Measurements from ENCODE around the gene INO80.

Gene INO80

DNA sequence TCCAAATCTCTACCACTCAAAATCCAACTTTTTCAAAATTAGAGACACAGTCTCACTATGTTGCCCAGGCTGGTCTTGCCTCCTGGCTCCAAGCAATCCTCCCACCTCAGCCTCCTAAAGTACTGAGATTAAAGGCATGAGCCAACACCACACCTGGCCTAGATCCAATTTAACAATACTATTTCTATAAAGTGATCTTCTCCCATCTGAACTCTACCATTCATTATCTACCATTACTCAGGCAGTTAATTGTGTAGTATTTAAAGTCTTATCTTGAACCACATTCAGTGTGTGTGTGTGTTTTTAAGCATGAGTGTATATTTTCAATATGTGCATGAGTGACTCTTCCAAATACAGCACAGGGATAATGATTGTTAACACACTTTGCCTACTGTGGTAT lies 77.0 kb downstream of the INO80 start:
- no peak for DNase-seq

GRCh38 chr15:41032079-41032328 lies 84.1 kb downstream of the INO80 start:
- no peak for DNase-seq

DNA sequence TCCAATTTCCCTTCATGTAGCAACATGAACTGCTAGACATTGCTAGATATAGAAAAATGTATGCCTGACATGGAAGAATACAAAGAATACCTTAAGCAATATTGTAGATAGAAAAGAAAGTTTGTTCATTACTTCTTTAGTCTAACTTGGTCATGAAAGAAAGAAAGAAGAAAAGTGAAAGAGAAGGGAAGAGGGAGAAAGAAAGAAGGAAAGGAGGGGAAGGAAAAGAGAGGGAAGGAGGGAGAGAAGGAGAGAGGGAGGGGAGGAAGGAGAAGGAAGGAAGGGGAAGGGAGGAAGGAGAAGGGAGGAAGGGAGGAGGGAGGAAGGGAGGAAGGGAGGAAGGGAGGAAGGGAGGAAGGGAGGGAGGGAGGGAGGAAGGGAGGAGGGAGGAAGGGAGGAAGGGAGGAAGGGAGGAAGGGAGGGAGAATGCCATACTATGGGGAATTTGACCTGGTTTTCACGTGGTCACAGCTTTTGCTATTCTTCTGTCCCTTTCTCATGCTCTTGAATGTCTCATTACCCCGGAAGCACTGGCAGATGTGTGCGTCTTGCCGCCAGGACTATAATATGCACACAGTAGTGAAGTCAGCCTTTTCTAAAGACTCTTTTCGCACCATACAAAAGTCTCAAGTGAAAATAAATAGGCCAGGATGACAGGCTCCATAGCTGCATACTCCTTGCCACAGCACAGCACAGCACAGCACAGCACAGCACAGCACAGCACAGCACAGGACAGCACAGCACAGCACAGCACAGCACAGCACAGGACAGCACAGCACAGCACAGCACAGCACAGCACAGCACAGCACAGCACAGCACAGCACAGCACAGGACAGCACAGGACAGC lies 84.6 kb downstream of the INO80 start:
- no peak for DNase-seq

DNA sequence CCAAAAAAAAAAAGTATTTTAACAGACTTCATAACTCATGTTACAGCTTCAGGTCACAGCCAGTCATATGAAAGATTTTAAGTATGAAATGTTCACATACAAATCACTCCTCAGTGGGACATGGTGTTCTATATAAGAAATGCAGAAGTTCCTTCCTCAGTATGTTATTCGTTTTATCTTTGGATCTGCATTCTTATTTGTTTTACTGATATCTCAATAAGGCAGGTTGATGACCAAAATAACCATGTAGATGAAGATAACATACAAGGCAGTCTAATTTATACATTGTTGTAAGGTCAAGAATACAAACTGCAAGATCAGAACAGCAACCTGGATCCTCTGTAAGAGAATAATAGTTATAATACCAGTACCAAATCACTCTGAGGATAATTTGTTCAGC lies 87.2 kb downstream of the INO80 start:
- DNase-seq: no peak

- no peak for DNase-seq
These were observed 90.7 kb downstream of the INO80 start for GRCh38 chr15:41025393-41025792.

- no peak for DNase-seq
These were observed 91.2 kb downstream of the INO80 start for GRCh38 chr15:41024885-41025284.

- DNase-seq: no peak
These were observed 91.9 kb downstream of the INO80 start for GRCh38 chr15:41024131-41024530.

DNA sequence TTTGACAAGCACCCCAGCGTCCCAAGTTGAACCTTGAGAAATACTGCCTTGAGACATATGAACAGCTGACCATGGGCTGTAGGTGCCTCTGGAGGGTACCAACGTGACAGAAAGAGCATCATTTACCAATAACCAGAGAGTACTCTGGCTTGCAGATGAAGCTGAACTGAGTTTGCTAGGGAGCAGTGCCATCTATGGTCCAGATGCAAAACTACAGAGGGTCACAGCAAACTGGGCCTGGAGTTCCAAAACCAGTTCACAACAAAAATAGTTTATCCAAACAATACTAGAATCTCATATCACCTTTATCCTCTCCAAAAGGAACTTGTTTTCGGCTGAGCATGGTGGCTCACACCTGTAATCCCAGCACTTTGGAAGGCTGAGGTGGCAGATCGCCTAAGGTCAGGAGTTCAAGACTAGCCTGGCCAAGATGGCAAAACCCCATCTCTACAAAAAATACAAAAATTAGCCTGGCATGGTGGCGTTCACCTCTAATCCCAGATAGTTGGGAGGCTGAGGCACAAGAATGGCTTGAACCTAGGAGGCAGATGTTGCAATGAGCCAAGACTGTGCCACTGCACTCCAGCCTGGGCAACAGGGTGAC lies 93.5 kb downstream of the INO80 start:
- peak; percentile 60 for DNase-seq

- DNase-seq: no peak
These were observed 95.3 kb downstream of the INO80 start for GRCh38 chr15:41020829-41021228.

- DNase-seq: no peak
These were observed 95.8 kb downstream of the INO80 start for GRCh38 chr15:41020311-41020710.

GRCh38 chr15:41019174-41019573 lies 96.9 kb downstream of the INO80 start:
- DNase-seq: no peak

DNA sequence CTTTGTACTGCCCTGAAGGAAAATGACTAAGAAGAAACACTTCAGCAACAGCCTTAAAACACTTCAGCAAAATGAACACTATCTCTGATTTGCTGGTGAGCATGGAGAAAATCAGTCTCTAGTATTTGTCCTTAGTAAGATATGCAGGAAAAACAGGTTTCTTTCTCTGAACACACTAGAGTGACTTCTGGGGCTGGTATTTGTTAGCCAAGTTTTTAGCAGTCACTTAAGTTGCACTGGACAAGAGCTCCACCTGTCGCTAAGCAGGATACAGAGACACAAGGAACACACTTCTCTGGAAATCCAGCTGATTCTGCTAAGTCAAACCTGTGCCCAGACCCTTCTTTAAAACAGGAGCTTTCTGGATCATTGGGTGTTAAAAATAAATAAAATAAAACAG lies 97.5 kb downstream of the INO80 start:
- peak; percentile 28 for DNase-seq

DNA sequence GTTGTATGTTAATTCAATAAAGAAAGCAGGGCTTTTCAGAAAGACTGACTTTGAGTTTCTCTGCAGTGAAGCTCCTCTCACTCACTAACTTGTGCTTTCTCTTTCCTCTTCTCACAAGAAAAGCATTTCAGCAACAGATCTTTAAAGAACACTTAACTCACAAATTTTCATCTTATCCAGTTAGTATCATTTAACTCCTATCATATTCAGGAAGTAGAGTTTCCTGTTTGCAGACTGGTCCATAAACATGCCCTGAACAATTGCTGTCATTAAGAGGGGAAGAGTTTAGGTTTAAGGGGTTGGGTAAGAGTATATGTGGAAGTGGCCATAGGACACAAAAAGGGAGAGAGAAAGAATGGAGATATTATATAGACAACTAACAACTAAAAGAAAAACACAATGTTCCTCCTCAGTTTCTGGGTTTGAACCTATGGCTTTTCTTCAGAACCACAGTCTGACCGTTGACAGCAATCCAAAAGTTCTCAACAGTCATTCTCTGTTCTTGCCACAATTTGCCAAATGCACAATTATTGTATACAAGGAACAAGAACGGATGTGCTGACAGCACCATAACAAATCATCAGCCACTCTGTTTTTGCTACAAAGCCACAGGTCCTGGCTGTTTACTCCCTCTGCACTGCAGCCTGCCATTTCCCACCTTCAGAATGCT lies 98.9 kb downstream of the INO80 start:
- DNase-seq: peak; percentile 90

DNA sequence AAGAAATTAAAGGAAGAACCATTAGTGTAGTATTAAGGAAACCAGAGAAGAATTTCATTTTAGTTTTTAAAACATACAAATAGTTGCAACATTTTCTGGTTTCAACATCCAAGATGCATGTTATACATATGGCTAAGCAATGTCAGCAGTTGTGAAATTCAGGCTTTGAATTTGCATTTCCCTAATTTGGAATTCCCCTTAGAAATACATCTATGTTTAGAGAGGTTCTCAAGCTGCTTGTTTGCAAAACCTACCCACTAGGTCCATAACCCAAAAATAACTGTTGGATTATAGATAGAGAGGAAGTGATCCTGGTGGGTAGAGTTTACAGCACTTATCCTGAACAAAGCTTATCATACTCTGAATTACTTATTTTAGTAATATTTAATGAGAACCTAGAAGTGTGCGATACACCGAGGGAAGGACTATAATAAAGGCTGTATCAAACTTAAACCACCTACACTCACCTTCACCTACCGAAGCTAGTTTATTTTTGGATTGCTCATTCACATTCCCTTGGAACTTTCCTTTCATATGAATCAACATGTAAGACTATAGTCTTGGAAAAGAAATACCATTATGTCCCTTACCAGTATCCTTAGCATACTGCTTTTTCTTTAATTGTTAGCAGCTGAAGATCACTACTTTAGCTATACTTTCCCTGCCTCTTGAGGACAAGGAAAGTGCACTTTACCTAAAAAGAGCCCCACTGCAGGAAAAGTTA lies 102.2 kb downstream of the INO80 start:
- peak; percentile 98 for DNase-seq

- DNase-seq: no peak
These were observed 104.8 kb downstream of the INO80 start for GRCh38 chr15:41011055-41011815.

- no peak for DNase-seq
These were observed 105.7 kb downstream of the INO80 start for GRCh38 chr15:41010345-41010744.

GRCh38 chr15:41006479-41006878 lies 109.6 kb downstream of the INO80 start:
- DNase-seq: no peak

DNA sequence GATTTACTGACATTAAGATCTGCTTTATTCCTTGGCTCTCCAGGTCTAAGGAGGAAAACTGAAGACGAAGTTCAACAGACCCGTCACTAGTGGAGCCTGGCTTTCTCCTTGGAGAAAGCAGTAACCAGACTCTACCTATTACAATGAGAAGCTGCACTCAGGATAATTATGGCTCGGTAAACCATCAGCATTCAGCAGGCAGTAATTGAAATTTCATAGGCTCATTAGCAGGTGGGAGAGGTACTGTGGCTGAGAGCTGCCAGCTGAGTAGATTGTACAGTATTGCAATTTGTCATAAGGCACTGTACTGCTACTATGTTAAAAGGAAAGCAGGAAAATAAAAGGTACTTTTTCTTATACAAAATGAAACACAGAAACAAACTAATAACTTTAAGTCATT lies 111.6 kb downstream of the INO80 start:
- no peak for DNase-seq

DNA sequence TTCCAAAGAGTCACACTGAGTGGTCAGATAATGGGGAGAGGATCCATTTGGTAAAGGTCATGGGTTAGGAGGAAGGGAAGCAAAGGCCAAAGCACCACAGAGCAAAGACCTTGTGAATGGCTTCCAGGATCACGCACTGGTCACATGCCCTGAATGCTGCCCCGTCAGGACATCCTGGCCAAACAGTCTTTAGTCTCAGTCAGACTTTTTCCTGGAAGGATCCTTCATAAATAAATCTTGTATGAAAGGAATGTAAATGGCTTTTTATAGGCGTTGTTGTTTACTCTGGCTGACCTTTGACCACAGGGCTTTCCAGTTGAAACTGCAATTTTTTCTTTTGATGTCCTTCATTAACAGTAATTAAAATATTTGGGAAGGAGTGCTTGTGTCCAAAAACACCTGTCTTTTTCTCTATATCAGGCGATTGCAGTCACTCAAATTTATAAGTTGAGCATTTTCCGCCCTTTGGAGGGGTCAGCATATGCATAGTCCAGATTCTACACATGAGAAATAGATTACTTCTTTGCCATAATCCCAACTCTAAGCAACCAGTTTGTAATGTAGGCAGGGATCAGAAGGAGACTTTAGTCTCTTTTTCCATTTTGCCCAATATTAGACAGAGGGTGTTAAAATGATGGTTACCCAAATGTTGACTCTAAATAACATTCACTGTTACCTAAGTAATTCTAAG lies 114.4 kb downstream of the INO80 start:
- no peak for DNase-seq

DNA sequence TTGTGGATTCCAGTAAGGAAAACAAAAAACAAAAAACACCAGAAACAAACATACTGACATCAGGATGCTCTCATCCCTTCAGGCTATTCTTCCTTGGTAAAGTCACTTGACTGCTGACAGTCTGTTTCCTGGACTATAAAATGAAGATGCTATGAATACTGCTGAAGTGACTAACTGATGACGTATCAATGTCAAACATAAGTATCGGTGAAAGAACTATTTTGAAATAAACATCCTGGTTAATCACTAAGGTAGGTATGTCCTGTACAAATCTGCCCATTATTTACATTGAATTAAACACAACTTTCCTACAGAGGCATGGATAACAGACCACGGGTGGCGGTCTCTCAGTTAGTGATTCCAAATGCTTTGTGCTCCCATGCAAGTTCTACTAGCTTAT lies 116.9 kb downstream of the INO80 start:
- DNase-seq: no peak

DNA sequence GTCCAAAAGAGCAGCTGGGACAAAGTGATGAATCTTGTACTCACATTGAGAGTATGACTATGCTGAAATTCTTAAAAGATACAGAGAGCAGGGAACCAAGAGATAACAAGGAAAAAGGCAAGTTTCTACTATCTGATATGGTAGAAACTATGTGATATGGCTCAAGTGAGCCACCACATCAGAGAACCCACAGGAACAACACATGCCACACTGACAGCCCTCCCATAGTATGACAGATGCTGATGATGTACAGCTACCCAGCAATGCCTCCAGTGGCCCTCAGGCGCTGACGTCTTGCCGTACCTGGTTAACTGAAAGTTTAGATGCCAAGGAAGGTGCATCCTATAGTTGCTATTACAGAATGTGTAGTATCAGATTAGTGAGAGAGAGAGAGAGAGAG lies 120.4 kb downstream of the INO80 start:
- DNase-seq: no peak

DNA sequence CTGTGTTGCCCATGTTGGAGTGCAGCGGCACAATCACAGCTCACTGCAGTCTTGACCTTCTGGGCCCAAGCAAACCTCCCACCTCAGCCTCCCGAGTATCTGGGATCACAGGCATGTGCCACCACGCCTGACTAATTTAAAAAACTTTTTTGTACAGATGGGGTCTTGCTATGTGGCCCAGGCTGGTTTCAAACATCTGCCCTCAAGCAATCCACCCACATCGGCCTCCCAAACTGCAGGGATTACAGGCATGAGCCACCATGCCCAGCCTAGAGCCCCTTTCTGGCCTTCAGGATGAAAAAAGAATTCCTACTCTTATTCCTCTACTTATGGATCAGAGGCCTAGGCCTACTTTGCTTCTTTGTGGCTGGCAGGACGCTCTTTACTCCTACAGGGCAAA lies 123.3 kb downstream of the INO80 start:
- no peak for DNase-seq
